GM18870 (cell line): Measurements from ENCODE around the gene WDR55.
"Not testable (repeated sequence)": the region's sequence is repeated elsewhere in the genome, so short reads cannot be mapped to it uniquely, and the experiment has no call there.

ENCODE experiments used
- ATAC-seq: cut with Tn5 transposase; IDR thresholded peaks from one replicate; pipeline ENCODE4 v1.9.1; 2021; ENCODE audit warnings: moderate library complexity; ENCODE audit not compliant: unreplicated experiment

Gene WDR55

GRCh38 chr5:140664359-140665119 is at the start of gene WDR55:
Gene WDR55 (plus strand): TSS chr5:140664904. CDS start chr5:140664913, 9 bp downstream.
- peak; percentile 91 for ATAC-seq

GRCh38 chr5:140622301-140622700 is 42.4 kb upstream of the WDR55 start:
- no peak for ATAC-seq

GRCh38 chr5:140623061-140623460 is 41.6 kb upstream of the WDR55 start:
- not testable (repeated sequence) for ATAC-seq

- not testable (repeated sequence) for ATAC-seq
These were observed 39.8 kb upstream of the WDR55 start for GRCh38 chr5:140624886-140625285.

- ATAC-seq, result no peak
These were observed 36.7 kb upstream of the WDR55 start for GRCh38 chr5:140627972-140628371.

- no peak for ATAC-seq
These were observed 36.0 kb upstream of the WDR55 start for GRCh38 chr5:140628711-140629110.

GRCh38 chr5:140630292-140631035 is 34.2 kb upstream of the WDR55 start:
- ATAC-seq, result no peak

GRCh38 chr5:140631036-140631417 is 33.7 kb upstream of the WDR55 start:
- no peak for ATAC-seq

- ATAC-seq, result peak; percentile 29
These were observed 32.8 kb upstream of the WDR55 start for GRCh38 chr5:140631831-140632365.

GRCh38 chr5:140632366-140633020 is 32.2 kb upstream of the WDR55 start:
- peak; percentile 42 for ATAC-seq

- no peak for ATAC-seq
These were observed 31.7 kb upstream of the WDR55 start, which contains the start of gene CD14 for GRCh38 chr5:140633021-140633471. Gene CD14 (minus strand): TSS chr5:140633175. CDS start chr5:140633071, 104 bp downstream.

- ATAC-seq, result no peak
These were observed 31.2 kb upstream of the WDR55 start for GRCh38 chr5:140633501-140633900.

- no peak for ATAC-seq
These were observed 30.6 kb upstream of the WDR55 start for GRCh38 chr5:140634103-140634502.

- no peak for ATAC-seq
These were observed 29.1 kb upstream of the WDR55 start for GRCh38 chr5:140635291-140636257.

GRCh38 chr5:140637371-140638100 is 27.2 kb upstream of the WDR55 start:
- no peak for ATAC-seq

GRCh38 chr5:140638898-140639147 is 25.9 kb upstream of the WDR55 start:
- ATAC-seq, result not testable (repeated sequence)

- peak; percentile 68 for ATAC-seq
These were observed 25.3 kb upstream of the WDR55 start, which contains the start of gene TMCO6 for GRCh38 chr5:140639148-140639981. Gene TMCO6 (plus strand): TSS chr5:140639451. CDS start chr5:140639528, 77 bp downstream.

- no peak for ATAC-seq
These were observed 23.0 kb upstream of the WDR55 start for GRCh38 chr5:140641716-140642115.

GRCh38 chr5:140642718-140643117 is 22.0 kb upstream of the WDR55 start:
- no peak for ATAC-seq
